GM12874 (cell line): Measurements from ENCODE around the gene PPP1R14D.
A peak's percentile ranks its signal among the peaks of the same experiment; 100 is the strongest.

Experiments used
- TF ChIP-seq, protein P1 (sequence below): IDR thresholded peaks from 2 replicates; pipeline ENCODE4 v1.5.1; 2011; ENCODE audit warnings: low read depth, mild to moderate bottlenecking, control low read depth, low read length, moderate library complexity; ENCODE audit not compliant: insufficient read depth

Gene PPP1R14D

GRCh38 chr15:40768521-40769273 lies 59.8 kb downstream of the PPP1R14D start:
- TF ChIP-seq, protein P1, sequence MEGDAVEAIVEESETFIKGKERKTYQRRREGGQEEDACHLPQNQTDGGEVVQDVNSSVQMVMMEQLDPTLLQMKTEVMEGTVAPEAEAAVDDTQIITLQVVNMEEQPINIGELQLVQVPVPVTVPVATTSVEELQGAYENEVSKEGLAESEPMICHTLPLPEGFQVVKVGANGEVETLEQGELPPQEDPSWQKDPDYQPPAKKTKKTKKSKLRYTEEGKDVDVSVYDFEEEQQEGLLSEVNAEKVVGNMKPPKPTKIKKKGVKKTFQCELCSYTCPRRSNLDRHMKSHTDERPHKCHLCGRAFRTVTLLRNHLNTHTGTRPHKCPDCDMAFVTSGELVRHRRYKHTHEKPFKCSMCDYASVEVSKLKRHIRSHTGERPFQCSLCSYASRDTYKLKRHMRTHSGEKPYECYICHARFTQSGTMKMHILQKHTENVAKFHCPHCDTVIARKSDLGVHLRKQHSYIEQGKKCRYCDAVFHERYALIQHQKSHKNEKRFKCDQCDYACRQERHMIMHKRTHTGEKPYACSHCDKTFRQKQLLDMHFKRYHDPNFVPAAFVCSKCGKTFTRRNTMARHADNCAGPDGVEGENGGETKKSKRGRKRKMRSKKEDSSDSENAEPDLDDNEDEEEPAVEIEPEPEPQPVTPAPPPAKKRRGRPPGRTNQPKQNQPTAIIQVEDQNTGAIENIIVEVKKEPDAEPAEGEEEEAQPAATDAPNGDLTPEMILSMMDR, result peak; percentile 38; the same call in 1 of the 2 replicates

- TF ChIP-seq, protein P1, result no peak
These were observed 60.5 kb downstream of the PPP1R14D start for GRCh38 chr15:40767838-40768500.

DNA sequence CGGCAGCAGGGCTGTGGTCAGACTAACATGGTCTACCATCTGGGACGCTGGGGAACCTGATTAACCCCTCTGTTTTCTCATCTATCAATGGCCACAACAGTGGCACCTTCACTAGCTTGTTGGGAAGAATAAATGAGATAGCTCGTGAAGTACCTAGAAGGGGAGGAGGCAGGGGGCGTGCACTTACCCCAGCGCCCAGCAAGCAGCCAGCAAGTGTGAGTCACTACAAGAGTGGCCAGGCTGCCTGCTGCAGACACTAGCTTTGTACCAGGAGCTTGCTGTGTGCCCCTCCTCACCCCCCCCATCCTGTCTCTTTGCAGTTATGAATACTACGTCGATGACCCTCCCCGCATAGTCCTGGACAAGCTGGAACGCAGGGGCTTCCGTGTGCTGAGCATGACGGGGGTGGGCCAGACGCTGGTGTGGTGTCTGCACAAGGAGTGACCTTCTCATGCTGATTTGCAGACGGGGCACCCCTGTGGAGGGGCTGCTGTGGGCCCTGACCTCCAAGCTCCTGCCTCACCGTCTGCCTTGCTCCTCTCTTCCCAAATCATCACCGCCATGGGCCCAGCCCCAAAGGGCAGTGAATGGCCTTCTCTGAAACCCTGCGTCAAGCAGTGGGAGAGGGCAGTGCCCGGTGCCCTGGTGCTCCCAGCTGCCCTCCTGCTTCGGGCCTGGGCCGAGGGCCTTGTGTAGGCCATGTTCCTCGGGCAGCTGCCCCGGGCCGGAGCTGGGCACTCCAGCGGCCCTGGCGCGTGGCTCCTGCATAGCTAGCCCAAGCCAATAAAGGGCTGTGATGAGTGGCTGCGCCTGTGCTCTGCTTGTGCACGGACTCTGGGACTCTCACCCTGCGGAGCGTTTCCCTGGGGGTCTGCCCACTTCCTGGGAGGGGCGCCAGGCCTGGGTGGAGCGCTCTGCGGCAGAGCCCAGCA lies 61.3 kb downstream of the PPP1R14D start:
- TF ChIP-seq, protein P1, result no peak

DNA sequence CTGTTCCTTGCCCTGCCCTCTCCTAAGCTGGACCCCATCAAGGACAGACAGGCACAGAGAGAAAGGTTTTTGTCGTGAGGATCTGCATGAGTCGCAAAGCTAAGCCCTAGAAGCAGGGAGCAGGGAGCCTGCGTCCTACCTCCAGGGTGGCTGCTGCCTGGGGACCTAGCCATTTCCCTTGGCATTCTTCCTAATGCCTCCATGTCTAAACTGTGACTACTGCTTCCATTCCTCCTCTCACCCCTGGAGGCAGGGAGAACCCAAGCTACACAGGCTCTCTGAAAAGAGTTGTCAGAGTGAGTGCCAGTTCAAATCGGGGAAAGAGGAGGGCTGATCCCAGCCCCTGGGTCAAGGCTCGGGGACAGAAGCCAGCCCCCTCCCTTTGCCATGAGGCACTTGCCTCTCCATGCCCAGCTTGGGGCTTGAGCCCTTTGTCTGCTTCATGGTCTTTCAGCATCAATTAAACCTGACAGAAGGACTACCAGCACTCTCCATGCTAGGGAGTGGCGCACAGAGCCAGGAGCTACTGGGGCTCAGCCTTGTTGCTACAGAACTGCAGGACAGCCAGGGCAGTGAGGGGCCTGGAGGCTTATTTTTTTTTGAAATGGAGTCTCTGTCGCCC lies 62.2 kb downstream of the PPP1R14D start:
- TF ChIP-seq, protein P1, result no peak
